GM12878 (cell line): ENCODE results near the gene CDC45. TPM values are rescaled to one million over a fixed set of nuclear protein-coding genes. Genes with fewer than 3 reads are reported as not detected.

ENCODE experiments used
- ATAC-seq: fragments of 200-7000 bp; cut with Tn5 transposase; 3 replicates; pipeline ENCODE4 v1.9.1; 2020; ENCODE audit warnings: mild to moderate bottlenecking, moderate library complexity
- BruUV-seq: library from RNA; stranded (reverse); fragments of 400-500 nt; replicated peaks from 2 replicates; lab custom pipeline; 2021; lab: Mats Ljungman, UMichigan
- CTCF ChIA-PET: fragments of 300-600 bp; sonication (Branson Sonifier 250); formaldehyde crosslinking; extraction: SDS; loops from one replicate; lab custom pipeline; 2021; ENCODE audit warnings: inconsistent platforms; lab: Yijun Ruan, JAX
- POLR2A ChIA-PET: fragments of 350-600 bp; formaldehyde crosslinking; extraction: SDS; loops from one replicate; lab custom pipeline; 2021; ENCODE audit warnings: inconsistent platforms; lab: Charles Lee
- RAD21 ChIA-PET: fragments of 300-600 bp; sonication (Branson Sonifier 250); formaldehyde crosslinking; loops from one replicate; lab custom pipeline; 2023; ENCODE audit warnings: antibody characterized with exemption; ENCODE audit not compliant: unreplicated experiment; lab: Charles Lee
- SMC1A ChIA-PET: fragments of 300-600 bp; sonication (Branson Sonifier 250); formaldehyde crosslinking; loops from one replicate; lab custom pipeline; 2023; ENCODE audit not compliant: unreplicated experiment, uncharacterized antibody; lab: Charles Lee
- DNase-seq: peaks from one replicate; pipeline ENCODE4 v3.0.0-alpha.2; 2011; ENCODE audit warnings: low read depth, low spot score
- FAIRE-seq: peaks from 3 replicates; lab custom pipeline; 2011; peaks lifted over from hg19 to GRCh38; lab: Jason Lieb, UNC
- H2AFZ ChIP-seq: 2 replicates; pipeline ENCODE4 v1.6.0; 2011; ENCODE audit warnings: low read depth, low read length, control low read depth; ENCODE audit not compliant: control insufficient read depth
- H3K27ac ChIP-seq: 2 replicates; pipeline ENCODE4 v1.5.1; 2011; ENCODE audit warnings: control low read depth; ENCODE audit not compliant: control insufficient read depth, insufficient read depth
- H3K27me3 ChIP-seq, 2 experiments: replicated peaks in 1 of 2; 2 replicates each; pipeline versions ENCODE4 v1.6.0 to v1.6.1; 2011; ENCODE audit warnings: low read length in 1 of 2; ENCODE audit not compliant: control insufficient read depth in 2 of 2, insufficient read depth in 2 of 2
- H3K36me3 ChIP-seq, 2 experiments: 2 replicates each; pipeline ENCODE4 v1.5.1; 2011; ENCODE audit warnings: low read length in 1 of 2; ENCODE audit not compliant: control insufficient read depth in 2 of 2, insufficient read depth in 2 of 2
- H3K4me1 ChIP-seq: 2 replicates; pipeline ENCODE4 v1.6.1; 2011; ENCODE audit warnings: mild to moderate bottlenecking, low read length, moderate library complexity, mixed read lengths; ENCODE audit not compliant: control insufficient read depth, insufficient read depth
- H3K4me2 ChIP-seq: 2 replicates; pipeline ENCODE4 v1.6.0; 2011; ENCODE audit warnings: control low read depth; ENCODE audit not compliant: control insufficient read depth, insufficient read depth
- H3K4me3 ChIP-seq: fragments of 200-600 bp; sonication (generic); 2 replicates; pipeline ENCODE4 v1.5.1; 2016
- H3K79me2 ChIP-seq: 2 replicates; pipeline ENCODE4 v1.6.0; 2011; ENCODE audit warnings: low read length; ENCODE audit not compliant: control insufficient read depth, insufficient read depth
- H3K9ac ChIP-seq: 2 replicates; pipeline ENCODE4 v1.8.0; 2011; ENCODE audit warnings: low read length, control low read depth, mixed read lengths; ENCODE audit not compliant: control insufficient read depth, insufficient read depth
- H3K9me3 ChIP-seq: replicated peaks from 3 replicates; pipeline ENCODE4 v1.5.1; 2011; ENCODE audit warnings: mild to moderate bottlenecking, low read length; ENCODE audit not compliant: control insufficient read depth, insufficient read depth
- H4K20me1 ChIP-seq: 2 replicates; pipeline ENCODE4 v1.6.0; 2011; ENCODE audit not compliant: control insufficient read depth, insufficient read depth
- BHLHE40 ChIP-seq, 2 experiments: fragments of 450-650 bp in 1 of 2; IDR thresholded peaks; 2 replicates each; pipeline ENCODE4 v1.6.1; 2011 to 2017; ENCODE audit warnings: low read depth in 2 of 2, borderline replicate concordance in 1 of 2, improper control_type of control experiment in 1 of 2, low read length in 1 of 2, mild to moderate bottlenecking in 1 of 2
- CBX5 ChIP-seq: sonication (generic); IDR thresholded peaks from 2 replicates; pipeline ENCODE4 v1.6.1; 2016; ENCODE audit warnings: low read depth, moderate library complexity, mild to moderate bottlenecking, inconsistent platforms
- EGR1 ChIP-seq, 2 experiments: IDR thresholded peaks; 1 replicate in 1 of 2; 2 replicates in 1 of 2; pipeline ENCODE4 v1.6.1; 2011 to 2012; ENCODE audit warnings: low read depth in 2 of 2, low read length in 2 of 2, borderline replicate concordance in 1 of 2, mild to moderate bottlenecking in 1 of 2, moderate library complexity in 1 of 2
- IRF5 ChIP-seq: fragments of 450-650 bp; IDR thresholded peaks from 2 replicates; pipeline ENCODE4 v1.6.1; 2017; ENCODE audit warnings: borderline replicate concordance
- KLF5 ChIP-seq: fragments of 450-650 bp; IDR thresholded peaks from 2 replicates; pipeline ENCODE4 v1.6.1; 2014; ENCODE audit warnings: mild to moderate bottlenecking; ENCODE audit not compliant: partially characterized antibody
- SMAD1 ChIP-seq: fragments of 450-650 bp; IDR thresholded peaks from 2 replicates; pipeline ENCODE4 v1.6.1; 2018; ENCODE audit warnings: mild to moderate bottlenecking, low read depth; ENCODE audit not compliant: partially characterized antibody
- SMC3 ChIP-seq: IDR thresholded peaks from 2 replicates; pipeline ENCODE4 v1.6.1; 2011; ENCODE audit warnings: low read length, improper control_type of control experiment, borderline replicate concordance
- TAF1 ChIP-seq: IDR thresholded peaks from 2 replicates; pipeline ENCODE4 v1.6.1; 2011; ENCODE audit warnings: mild to moderate bottlenecking, low read depth, low read length, borderline replicate concordance
- USF1 ChIP-seq: IDR thresholded peaks from 2 replicates; pipeline ENCODE4 v1.6.1; 2011; ENCODE audit warnings: borderline replicate concordance, low read depth, mild to moderate bottlenecking, moderate library complexity, mixed read lengths, low read length; ENCODE audit not compliant: insufficient read depth; ENCODE audit errors: extremely low read length
- WGBS: methylation state at CpG from one replicate; pipeline ENCODE4 v1.1.6; 2016; ENCODE audit warnings: low lambda C conversion rate; ENCODE audit not compliant: insufficient replicate concordance, insufficient coverage; ENCODE audit errors: missing lambda C conversion rate; 5-methylcytosine and 5-hydroxymethylcytosine counted together
- in situ Hi-C: fragments of 300-500 bp; cut with MboI; formaldehyde crosslinking; loops from 9 replicates; pipeline ENCODE4 v1.14.3; 2018; ENCODE audit warnings: mixed read lengths
- intact Hi-C: fragments of 100-400 bp; cut with micrococcal nuclease; formaldehyde crosslinking; loops from one replicate; pipeline ENCODE4 v1.14.2; 2022; ENCODE audit not compliant: unreplicated experiment
- polyA plus RNA-seq, 11 experiments: library from polyadenylated mRNA; depleted of rRNA in 4 of 11; unstranded in 6 of 11; stranded (reverse) in 5 of 11; fragments of >200 nt; fragmentation: Nextera tagmentation in 4 of 11; fragmentation: Illumina TruSeq in 1 of 11; extraction: Ambion mirVana in 4 of 11; extraction: Trizol in 1 of 11; gene quantifications; 1 replicate in 1 of 11; 2 replicates in 10 of 11; pipeline versions ENCODE4 v1.2.1 to v1.2.3, GENCODE V29; 2011 to 2016; ENCODE audit warnings: inconsistent platforms in 2 of 11, missing spikeins in 2 of 11, low read depth in 1 of 11
- total RNA-seq, 4 experiments: library from RNA; depleted of rRNA in 3 of 4; stranded (reverse); fragments of >200 nt in 3 of 4; fragmentation: Illumina TruSeq in 1 of 4; extraction: Trizol in 1 of 4; gene quantifications; 2 replicates each; pipeline versions ENCODE4 v1.2.1 to v1.2.3, GENCODE V29; 2013 to 2021

CDC45 gene
- total and polyA plus RNA-seq, 10 of the 15 experiments (the other 5 are each of a cell fraction or from before 2014, with no cell fraction given): 40.8 to 88.5 (median 54.2) TPM

GRCh38 chr22:19548964-19549363 lies 69.2 kb downstream of the CDC45 start:
- Histone ChIP-seq H3K79me2 (no peaks in the 10 kb centered on the region), H3K27ac (no peak overlapping the region), H4K20me1 (no peaks in the 10 kb centered on the region), H3K27me3 (no peaks in the 10 kb centered on the region; a peak in 1 of 4 replicates), H3K4me3 (no peak overlapping the region), H3K9ac (no peak overlapping the region), H3K4me1 (no peaks in the 10 kb centered on the region), H3K4me2 (no peak overlapping the region), H2AFZ (no peak overlapping the region), H3K9me3 (no peaks in the 10 kb centered on the region; the same call in 2 of the 3 replicates), H3K36me3 (no peaks in the 10 kb centered on the region)
- DNase-seq (no peak), ATAC-seq (no peak), FAIRE-seq (no peak)
- WGBS: 15% methylated on average over 2 of the region's 2 CpGs
- in situ Hi-C loops (no loop called here), intact Hi-C loops (no loop called here)
- TF ChIP-seq SMAD1 (no peak), CBX5 (no peak), SMC3 (no peak), EGR1 (IDR thresholded peaks at IDR 0.05; ENCODE audit: borderline replicate concordance in 1 of 2, low read depth in 2 of 2, low read length in 2 of 2) (no peak), TAF1 (no peak), BHLHE40 (IDR thresholded peaks at IDR 0.05; ENCODE audit: borderline replicate concordance in 1 of 2, low read depth in 2 of 2, low read length in 1 of 2) (no peak), KLF5 (no peak), IRF5 (no peak), USF1 (no peak)
- ChIA-PET POLR2A (no interaction called here), SMC1A (no interaction called here), CTCF (no interaction called here), RAD21 (no interaction called here)
- no TSS peak for BruUV-seq
